GM21367 (cell line): ENCODE measurements around the gene SLC30A1.
"Not testable (repeated sequence)": the region's sequence is repeated elsewhere in the genome, so short reads cannot be mapped to it uniquely, and the experiment has no call there.

Experiments used
- ATAC-seq: cut with Tn5 transposase; IDR thresholded peaks from one replicate; pipeline ENCODE4 v1.9.1; 2021; ENCODE audit not compliant: unreplicated experiment

The SLC30A1 gene, protein sequence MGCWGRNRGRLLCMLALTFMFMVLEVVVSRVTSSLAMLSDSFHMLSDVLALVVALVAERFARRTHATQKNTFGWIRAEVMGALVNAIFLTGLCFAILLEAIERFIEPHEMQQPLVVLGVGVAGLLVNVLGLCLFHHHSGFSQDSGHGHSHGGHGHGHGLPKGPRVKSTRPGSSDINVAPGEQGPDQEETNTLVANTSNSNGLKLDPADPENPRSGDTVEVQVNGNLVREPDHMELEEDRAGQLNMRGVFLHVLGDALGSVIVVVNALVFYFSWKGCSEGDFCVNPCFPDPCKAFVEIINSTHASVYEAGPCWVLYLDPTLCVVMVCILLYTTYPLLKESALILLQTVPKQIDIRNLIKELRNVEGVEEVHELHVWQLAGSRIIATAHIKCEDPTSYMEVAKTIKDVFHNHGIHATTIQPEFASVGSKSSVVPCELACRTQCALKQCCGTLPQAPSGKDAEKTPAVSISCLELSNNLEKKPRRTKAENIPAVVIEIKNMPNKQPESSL

DNA sequence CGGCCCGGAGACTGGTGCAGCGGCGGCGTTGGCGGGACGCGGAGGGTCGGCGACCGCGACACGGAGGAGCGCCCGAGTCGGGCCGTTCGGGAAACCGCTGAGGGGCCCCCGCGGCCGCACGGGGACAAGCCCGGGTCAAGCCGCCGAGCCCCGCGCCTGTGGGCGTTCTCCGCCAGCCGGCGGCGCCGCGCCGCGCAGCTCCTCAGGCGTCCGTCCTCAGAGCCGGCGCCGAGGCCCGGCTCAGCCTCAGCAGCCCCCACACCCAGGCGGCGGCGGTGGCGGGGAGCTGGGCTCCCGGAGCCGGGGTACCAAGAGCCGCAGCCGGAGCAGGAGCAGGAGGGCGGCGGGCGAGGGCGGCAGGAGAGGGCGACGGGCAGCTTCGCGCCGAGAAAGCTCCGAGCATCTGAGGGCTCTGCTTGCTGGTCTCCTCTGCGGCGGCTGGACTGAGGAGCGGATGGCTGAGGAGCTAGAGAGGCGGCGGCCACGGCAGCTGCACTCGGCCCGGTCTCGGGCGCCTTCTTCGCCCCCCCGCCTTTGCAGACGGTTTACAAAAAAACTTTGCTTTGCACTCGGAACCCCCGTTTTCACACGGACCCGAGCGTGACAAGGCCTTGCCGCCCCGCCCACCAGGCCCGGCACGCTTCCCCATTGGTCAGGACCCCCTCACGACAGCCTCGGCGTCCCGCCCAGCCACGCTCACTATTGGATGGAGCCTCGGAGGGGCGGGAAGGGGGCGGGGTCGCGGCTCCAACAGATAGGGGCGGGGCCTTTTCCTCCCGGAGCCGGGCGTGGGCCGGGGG is at the start of gene SLC30A1:
Gene SLC30A1 (minus strand): TSS at position 522 of the 800 bp plus-strand sequence. CDS start 549 bp downstream, outside the sequence.
- peak; percentile 74 for ATAC-seq

DNA sequence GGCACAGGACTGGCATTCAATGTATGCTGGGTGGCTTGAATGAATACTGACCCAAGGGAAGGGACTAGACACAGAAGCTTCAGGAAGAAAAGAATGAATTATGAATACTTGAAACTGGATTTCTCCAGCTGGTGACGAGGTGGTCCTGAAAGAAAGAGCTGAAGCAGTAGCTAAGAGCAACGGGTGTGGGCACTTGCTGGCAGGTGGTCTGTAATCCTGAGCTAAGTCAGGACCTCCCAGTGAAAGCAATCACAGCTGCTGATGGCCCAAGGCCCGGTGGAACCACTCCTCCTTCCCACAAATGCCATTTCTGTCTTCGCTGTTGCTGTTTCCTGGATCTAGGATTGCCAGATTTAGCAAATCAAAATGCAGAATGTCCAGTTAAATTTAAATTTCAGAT is 49.5 kb upstream of the SLC30A1 start:
- no peak for ATAC-seq

DNA sequence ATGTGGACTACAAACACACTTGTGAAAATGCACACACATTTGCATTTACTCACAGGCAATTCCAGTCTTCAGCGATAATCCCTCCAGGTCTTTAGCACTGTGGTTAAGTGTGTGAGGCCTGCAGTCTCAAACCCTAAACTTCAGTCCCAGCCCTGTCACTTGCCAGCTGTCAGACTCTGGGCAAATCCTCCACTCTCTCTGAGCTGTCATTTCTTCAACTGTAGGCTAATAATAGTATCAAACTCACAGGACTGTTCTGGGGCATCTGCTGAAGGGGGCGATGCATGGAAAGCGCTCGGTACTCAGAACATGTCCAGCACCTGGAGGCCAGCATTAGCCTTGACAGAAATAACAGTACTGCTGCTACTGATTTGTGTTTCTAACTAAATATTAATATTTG is 48.3 kb upstream of the SLC30A1 start:
- ATAC-seq, result no peak

DNA sequence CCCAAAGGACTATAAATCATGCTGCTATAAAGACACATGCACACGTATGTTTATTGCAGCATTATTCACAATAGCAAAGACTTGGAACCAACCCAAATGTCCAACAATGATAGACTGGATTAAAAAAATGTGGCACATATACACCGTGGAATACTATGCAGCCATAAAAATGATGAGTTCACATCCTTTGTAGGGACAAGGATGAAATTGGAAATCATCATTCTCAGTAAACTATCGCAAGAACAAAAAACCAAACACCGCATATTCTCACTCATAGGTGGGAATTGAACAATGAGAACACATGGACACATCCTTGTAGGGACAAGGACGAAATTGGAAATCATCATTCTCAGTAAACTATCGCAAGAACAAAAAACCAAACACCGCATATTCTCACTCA is 46.9 kb upstream of the SLC30A1 start:
- ATAC-seq, result not testable (repeated sequence)

DNA sequence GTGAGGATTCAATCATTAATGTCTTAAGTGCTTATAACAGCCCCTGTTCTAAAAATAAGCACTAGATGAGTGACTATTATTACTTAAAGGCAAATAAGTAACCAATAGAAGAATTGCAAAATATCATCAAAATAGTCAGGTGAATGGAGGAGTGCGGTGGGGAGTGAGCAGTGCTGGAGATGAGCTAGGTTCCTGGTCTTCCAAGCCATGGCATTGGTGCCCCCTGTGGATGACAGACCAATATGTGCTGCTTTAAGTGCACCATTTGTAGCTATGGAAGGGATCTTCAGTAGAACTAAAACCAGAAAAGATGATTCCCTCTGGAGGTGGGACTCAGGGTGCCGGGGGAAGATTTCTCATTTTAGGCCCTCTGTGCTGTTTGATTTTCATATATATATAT is 46.1 kb upstream of the SLC30A1 start:
- no peak for ATAC-seq

DNA sequence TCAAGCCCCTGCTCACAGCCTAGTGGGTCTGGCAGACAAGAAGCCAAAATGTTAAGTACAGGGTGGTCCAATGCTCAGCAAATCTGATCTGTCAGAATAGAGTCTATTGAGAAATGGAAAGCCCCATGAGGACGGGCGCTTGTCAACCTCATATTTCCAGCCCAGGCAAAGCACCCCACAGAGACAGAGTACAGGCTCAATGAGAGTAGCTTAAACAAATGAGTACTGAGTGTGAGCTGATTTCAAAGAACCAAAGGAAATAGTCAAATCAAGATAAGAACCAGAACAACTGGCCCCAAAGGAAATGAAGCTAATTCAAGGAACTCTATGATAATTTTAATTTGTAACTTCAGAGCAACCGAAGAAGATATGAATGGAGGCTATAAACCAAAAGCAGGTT is 44.6 kb upstream of the SLC30A1 start:
- ATAC-seq, result no peak

DNA sequence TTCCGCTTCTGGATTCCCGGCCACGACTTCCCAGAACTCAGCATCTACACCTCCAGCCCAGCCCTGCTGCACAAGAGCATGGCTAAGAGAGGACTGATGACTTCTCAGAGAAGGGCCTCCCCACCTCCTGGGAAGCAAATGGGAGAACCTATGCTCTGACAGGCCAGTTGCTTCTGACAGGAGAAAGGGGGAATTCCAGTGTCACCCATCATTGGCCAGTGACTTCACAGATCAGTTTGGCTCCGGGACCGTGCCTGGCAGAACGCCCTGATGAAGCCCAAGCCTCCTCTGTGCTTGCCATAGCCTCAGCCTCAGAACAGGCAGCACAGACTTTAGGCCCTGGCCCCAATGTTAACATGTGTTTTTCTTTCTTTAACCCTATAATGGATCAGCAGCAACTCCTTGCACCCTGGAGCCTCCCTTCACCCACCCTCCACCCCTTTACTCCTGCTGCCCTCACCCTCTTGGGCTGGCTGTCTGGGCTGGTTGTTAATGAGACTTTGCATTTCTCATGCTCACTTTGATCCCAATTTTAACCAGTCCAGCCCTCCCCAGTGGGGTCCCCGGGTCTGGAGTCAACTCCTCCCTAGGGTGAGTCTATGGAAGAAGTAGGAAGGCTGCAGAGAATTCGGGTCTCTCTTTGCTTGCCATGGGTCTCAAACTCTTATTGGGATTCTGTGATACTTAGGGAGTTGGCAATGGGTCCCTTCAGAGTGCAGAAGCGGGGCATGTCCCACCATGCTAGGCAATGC is 42.7 kb upstream of the SLC30A1 start:
- ATAC-seq, result no peak

DNA sequence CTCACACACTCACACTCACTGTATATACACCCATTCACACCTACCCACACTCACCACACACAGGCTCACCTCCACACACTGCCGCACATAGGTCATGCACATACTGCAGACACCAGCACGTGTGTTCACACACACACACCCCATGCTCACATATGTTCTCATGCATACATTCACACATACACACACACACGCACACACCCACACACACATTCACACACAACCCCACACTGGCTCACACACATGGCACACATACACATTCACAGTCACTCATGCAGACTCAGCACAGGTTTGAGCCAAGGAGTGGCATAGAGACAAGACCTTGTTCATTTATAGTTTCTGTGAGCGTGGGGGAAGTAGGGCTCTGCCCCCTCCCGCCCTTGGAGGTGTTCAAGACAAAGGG is 41.1 kb upstream of the SLC30A1 start:
- ATAC-seq, result no peak

DNA sequence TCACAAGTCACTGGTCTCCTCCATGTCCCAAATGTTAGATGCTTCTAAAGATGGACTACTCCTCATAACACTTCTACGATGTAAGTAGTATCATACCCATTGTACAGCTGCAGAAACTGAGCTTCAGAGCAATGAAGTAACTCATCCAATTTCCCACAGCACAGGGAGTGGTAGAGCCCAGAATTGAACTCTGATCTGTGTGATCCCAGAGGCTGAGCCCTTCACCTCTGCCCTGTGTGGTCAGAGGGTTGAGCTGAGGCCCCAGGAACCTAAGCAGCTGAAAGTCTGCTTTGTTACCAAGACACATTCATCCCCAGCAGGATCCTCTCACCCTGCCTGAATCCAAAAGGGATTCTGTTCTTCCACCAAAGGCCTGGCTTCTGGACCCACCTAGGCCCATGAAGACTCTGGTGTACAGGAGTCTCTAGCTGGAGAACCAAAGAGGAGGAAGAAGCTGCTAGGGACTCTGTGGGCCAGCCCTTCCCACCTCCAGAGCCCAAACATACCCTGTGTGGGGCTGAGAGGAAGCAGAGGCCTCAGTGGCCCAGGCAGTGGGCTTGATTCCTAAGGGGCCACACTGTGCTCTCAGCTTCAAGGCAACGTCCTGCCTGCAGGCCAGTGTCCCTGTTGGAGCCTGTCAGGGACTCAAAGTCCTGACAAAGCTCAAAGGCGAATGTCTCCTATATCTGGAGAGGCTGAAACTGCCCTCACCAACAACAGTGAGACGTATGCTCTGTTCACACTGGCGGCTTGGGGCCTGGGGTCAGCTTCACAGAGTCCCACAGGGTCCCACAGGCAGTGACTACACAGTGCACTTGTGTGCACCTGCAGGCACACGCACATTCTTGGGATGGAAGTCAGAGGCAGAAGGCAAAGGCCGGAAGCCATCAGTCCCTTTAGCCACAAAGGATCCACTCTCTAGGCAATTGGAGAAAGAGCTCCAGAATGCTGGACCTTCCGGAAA is 40.4 kb upstream of the SLC30A1 start:
- no peak for ATAC-seq

DNA sequence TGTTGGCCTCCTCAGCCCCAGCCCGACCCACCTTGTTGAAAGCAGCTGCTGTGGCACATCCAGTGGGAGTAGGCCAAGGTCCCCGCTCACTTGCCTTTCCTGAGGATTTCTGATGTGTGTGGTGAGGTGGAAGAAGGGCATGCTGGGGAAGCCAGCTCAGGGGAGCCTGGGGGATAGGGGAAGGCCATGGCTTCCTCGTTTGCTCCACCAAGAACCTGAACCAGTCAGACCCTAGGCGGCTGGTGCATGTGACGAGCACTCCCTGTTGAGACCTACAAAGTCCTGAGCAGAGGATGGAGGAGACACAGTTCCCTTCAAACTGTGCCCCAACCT is 38.0 kb upstream of the SLC30A1 start:
- no peak for ATAC-seq

DNA sequence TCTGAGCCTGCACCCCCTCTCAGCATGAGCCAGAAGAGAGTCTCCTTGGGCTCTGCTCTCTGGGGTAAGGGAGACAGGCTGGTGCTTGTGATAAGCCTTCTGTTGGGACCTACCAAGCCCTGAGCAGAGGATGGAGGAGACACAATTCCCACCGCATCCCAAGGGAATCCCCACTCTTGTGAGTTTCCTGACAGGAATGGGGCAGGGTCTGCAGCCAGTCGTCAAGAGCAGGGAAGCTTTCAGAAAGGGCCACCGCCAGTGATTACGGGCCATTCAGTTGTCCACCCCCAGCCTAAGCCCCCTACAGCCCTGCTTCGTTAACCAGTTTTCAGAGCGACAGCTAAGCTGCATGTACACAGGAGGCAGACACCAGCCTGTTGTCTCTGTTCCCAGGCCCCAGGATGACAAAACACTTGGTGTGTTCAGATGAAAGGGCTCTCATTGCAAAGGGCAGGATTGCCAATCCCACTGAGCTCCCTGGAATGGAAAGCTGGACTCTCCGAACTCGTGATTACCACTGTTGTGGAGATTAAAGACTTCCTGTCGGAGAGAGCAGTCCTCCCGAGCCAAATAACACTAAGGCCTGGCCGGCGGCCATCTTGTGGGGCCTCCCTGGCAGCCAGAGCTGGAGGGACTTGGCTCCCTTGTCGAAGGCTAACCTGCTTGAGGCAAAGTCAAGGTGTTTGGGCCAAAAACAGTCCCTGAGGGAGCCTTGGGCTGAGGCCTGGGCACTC is 37.4 kb upstream of the SLC30A1 start:
- no peak for ATAC-seq

DNA sequence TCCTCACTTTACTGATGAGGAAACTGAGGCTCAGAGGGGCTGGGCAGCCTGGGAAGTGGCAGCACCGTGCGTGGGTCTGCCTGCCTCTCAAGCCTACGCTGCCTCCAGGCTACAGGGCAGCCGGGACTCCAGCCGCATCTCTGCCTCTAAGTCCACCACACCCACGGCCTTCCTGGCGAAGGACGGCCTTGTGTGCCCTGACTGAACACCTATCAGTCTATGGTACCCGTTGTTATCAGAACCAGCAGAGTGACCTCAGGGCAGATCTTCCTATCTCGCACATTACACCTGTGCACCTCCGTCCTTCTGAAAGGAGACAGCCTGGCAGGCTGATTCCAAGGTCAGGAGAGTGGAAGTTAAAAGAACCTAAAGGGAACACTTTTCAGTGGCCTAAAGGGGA is 35.7 kb upstream of the SLC30A1 start:
- ATAC-seq, result no peak

DNA sequence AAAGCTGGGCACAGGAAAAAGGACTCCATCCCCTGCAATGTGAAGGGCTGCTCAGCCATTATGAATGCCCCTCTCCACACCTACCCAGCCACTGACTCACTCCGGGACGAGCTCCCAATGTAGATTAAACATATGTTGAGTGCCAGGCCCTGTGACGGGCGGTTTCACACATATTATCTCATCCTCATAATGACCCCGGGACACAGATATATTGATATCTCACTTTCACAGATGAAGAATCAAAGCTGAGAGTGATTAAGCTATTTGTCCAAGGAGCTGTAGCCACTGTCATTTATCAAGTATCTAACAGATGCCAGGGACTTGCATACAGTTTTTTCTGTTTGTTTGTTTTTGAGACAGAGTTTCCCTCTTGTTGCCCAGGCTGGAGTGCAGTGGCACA is 35.0 kb upstream of the SLC30A1 start:
- no peak for ATAC-seq

DNA sequence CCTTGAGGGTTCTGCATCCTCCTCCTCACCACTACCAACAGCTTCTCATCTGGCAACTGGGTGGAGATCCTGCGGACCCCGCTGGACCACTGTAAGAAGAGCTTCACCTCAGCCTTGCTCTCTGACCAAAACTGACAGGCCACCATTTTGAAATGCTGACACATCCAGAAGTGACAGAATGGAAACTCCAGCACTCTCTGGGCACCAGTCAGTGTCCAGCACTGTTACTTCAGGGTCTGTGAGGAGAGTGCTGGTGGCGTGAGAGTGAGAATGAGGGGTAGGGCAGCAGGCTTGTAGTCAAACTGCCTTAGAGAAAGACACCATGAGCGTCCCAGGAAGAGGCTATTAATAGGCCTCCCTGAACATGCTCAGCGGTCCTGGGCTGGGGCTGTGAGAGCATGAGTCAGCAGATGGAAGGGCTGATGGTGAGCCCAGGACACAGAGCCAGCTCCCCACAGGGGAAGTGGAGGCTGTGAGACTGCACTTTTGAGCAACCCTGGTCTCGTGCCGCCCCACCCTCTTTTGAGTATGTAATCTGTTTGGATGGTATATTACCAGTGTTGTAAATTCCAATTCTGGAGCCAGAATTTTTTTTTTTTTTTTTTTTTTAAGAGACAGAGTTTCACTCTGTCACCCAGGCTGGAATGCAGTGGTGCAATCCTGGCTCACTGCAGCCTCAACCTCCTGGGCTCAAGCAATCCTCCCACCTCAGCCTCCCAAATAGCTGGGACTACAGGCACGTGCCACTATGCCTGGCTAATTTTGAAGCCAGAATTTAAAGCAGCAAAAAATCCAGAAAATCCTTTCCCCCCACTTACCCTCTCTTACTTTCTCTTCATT is 34.4 kb upstream of the SLC30A1 start:
- ATAC-seq, result no peak

DNA sequence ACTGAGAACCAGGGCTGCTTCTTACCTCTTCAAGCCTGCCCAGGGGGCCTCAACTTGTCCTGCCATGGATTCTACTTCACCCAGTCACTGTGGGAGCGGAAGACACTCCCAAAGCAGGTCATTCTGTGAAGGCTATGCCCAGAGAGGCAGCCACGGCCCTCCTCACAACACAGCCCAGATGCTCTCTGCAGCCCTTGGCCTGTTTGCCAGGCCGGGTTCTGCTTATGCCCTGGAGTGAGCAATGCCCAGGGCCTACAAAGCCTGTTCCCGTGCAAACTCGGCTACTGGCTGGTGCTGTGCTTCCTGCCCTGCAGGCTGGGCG is 33.8 kb upstream of the SLC30A1 start:
- ATAC-seq, result no peak

DNA sequence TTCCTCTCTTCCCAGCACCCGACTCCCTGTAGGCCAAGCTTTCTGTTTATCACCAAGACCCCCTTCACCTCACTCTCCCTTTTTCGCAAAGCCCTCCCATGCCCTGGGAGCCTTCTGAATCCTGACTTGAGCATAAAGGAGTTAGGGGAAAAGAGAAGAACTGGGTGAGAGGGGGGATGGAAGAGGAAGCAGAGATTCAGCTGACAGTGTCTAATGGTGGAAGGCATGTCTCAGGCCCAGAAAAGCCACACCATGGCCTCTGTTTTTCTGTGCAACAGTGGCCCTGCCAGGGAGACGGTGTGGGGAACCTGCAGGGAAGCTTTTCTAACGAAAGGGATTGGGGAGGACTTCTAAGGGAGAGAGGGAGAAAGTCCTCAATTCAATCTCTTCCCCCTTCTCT is 32.9 kb upstream of the SLC30A1 start:
- no peak for ATAC-seq

DNA sequence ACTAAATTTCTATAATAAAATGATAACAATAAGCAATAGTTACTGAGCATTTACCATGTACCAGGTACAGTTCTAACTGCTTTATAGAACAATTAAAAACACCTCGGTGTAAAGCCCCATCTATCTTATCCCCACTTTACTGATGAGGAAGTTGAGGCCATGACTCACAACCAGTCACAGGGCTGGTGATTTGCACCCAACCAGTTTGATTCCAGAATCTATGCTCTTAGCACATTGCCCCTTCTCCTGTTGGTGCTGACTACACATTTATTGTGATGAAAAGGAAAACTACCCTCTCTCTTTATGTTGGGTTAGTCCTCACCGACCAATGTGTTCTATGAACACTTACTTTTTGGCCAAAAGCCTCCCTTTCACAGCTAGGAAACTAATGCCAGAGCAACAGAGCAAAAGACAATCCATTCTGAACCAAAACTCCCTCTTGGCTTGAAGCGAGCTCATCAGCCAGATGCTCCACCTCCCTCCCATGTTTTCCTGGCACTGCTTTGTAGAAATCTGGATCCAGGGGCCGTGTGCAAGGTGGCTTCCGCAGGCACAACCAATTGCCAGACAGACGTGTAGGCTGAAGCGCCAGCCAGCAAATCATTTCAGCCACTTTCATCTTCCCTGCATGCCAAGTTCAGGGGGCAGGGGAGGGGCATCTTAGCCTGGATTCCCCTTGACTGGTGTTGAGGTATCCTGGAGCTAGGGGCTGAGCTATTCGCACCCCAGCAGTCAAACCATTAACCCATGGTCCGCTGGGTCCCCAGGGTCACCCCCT is 32.0 kb upstream of the SLC30A1 start:
- ATAC-seq, result no peak
